Stimulated activated CD8-positive, alpha-beta memory T cell treated with anti-CD3 and anti-CD28 coated beads, Interleukin-7, amount 100 ng/mL, for 48 hours (primary cell): ENCODE measurements around the gene CHIC1.
A peak's percentile ranks its signal among the peaks of the same experiment; 100 is the strongest.
"Not testable (repeated sequence)": the region's sequence is repeated elsewhere in the genome, so short reads cannot be mapped to it uniquely, and the experiment has no call there.

Source experiments
- DNase-seq, 2 donors: peaks; one replicate each; pipeline ENCODE4 v3.0.0-alpha.2; 2020; ENCODE audit warnings: low read depth in 1 of 2; ENCODE audit errors: extremely low read depth in 1 of 2

The CHIC1 gene

GRCh38 chrX:73562984-73563737, at the start of gene CHIC1:
TSS of gene CHIC1 (plus strand) at chrX:73563197. CDS start at chrX:73563285, 88 bp downstream.
- peak; percentile 31 to 34 for DNase-seq

- not testable (repeated sequence) for DNase-seq
Measured at GRCh38 chrX:73522823-73523222, 40.2 kb upstream of the CHIC1 start.

GRCh38 chrX:73524906-73525305, 38.1 kb upstream of the CHIC1 start:
- DNase-seq = no peak

- no peak for DNase-seq
Measured at GRCh38 chrX:73525928-73526690, 36.9 kb upstream of the CHIC1 start.

GRCh38 chrX:73531655-73532054, 31.3 kb upstream of the CHIC1 start:
- DNase-seq = not testable (repeated sequence)

- no peak for DNase-seq
Measured at GRCh38 chrX:73556159-73556558, 6.8 kb upstream of the CHIC1 start.

GRCh38 chrX:73561801-73562200, 1.2 kb upstream of the CHIC1 start:
- no peak for DNase-seq

- DNase-seq = no peak
Measured at GRCh38 chrX:73562458-73562857, 539 bp upstream of the CHIC1 start.

- DNase-seq = no peak
Measured at GRCh38 chrX:73563738-73564068, 706 bp downstream of the CHIC1 start.

- no peak for DNase-seq
Measured at GRCh38 chrX:73577361-73577760, 14.4 kb downstream of the CHIC1 start.

- no peak for DNase-seq
Measured at GRCh38 chrX:73581002-73581628, 18.1 kb downstream of the CHIC1 start.

GRCh38 chrX:73597758-73598157, 34.8 kb downstream of the CHIC1 start:
- DNase-seq = not testable (repeated sequence)

- no peak for DNase-seq
Measured at GRCh38 chrX:73615022-73615421, 52.0 kb downstream of the CHIC1 start.

- not testable (repeated sequence) for DNase-seq
Measured at GRCh38 chrX:73641669-73642068, 78.7 kb downstream of the CHIC1 start.

- DNase-seq = no peak
Measured at GRCh38 chrX:73647212-73647611, 84.2 kb downstream of the CHIC1 start.

- no peak for DNase-seq
Measured at GRCh38 chrX:73647632-73648322, 84.8 kb downstream of the CHIC1 start.

GRCh38 chrX:73661322-73661721, 98.3 kb downstream of the CHIC1 start:
- not testable (repeated sequence) for DNase-seq

- DNase-seq = no peak
Measured at GRCh38 chrX:73668779-73669178, 105.8 kb downstream of the CHIC1 start.

- DNase-seq = no peak
Measured at GRCh38 chrX:73681408-73681807, 118.4 kb downstream of the CHIC1 start.

GRCh38 chrX:73683236-73683859, 120.4 kb downstream of the CHIC1 start:
- DNase-seq = no peak

- DNase-seq = not testable (repeated sequence)
Measured at GRCh38 chrX:73707014-73707413, 144.0 kb downstream of the CHIC1 start.
